ENCODE measurements around the gene ZNF275. TPM values are rescaled to one million over a fixed set of nuclear protein-coding genes. Genes with fewer than 3 reads are reported as not detected.

Gene ZNF275
- total and polyA plus RNA-seq, 10 of the 15 experiments (the other 5 are each of a cell fraction or from before 2014, with no cell fraction given), result 1.3 to 17.4 (median 6.2) TPM

GRCh38 chrX:153338836-153339235, 4.9 kb downstream of the ZNF275 start:
- SMC1A ChIA-PET (ENCODE audit: uncharacterized antibody, unreplicated experiment), result no interaction called here
- no peak overlapping the region for H3K9ac ChIP-seq (ENCODE audit: control insufficient read depth, insufficient read depth, low read length)

More at GRCh38 chrX:153338836-153339235, 4.9 kb downstream of the ZNF275 start:
- ChIA-PET RAD21 (ENCODE audit: unreplicated experiment) (no interaction called here), POLR2A (no interaction called here), CTCF (interaction anchor here (1.0 kb wide), 1 partner anchor 94 kb away, joined by 3 read pairs; no protein-coding TSS in a partner anchor)
- 58% methylated on average over 7 of the region's 7 CpGs for WGBS (ENCODE audit: insufficient coverage, insufficient replicate concordance, low lambda C conversion rate, missing lambda C conversion rate)
- H3K79me2 ChIP-seq (ENCODE audit: control insufficient read depth, insufficient read depth, low read length), result peaks cover 39% of the 10 kb centered on the region
- FAIRE-seq (no peak), DNase-seq (ENCODE audit: low read depth, low spot score) (no peak), ATAC-seq (no peak)
- H2AFZ ChIP-seq (ENCODE audit: control insufficient read depth, low read depth, low read length), result no peak overlapping the region
- no peak for TF ChIP-seq NR2F1 (conservative IDR thresholded peaks at IDR 0.05)
- TF ChIP-seq IKZF2 (IDR thresholded peaks at IDR 0.05), result no peak
- TF ChIP-seq IRF4 (IDR thresholded peaks at IDR 0.05; ENCODE audit: low read depth, low read length), result no peak
- TF ChIP-seq MTA2 (IDR thresholded peaks at IDR 0.05; ENCODE audit: low read depth), result no peak
- no peak for TF ChIP-seq RUNX3 (IDR thresholded peaks at IDR 0.05; ENCODE audit: low read length)
- TF ChIP-seq, protein P1, sequence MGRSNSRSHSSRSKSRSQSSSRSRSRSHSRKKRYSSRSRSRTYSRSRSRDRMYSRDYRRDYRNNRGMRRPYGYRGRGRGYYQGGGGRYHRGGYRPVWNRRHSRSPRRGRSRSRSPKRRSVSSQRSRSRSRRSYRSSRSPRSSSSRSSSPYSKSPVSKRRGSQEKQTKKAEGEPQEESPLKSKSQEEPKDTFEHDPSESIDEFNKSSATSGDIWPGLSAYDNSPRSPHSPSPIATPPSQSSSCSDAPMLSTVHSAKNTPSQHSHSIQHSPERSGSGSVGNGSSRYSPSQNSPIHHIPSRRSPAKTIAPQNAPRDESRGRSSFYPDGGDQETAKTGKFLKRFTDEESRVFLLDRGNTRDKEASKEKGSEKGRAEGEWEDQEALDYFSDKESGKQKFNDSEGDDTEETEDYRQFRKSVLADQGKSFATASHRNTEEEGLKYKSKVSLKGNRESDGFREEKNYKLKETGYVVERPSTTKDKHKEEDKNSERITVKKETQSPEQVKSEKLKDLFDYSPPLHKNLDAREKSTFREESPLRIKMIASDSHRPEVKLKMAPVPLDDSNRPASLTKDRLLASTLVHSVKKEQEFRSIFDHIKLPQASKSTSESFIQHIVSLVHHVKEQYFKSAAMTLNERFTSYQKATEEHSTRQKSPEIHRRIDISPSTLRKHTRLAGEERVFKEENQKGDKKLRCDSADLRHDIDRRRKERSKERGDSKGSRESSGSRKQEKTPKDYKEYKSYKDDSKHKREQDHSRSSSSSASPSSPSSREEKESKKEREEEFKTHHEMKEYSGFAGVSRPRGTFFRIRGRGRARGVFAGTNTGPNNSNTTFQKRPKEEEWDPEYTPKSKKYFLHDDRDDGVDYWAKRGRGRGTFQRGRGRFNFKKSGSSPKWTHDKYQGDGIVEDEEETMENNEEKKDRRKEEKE (IDR thresholded peaks at IDR 0.05), result no peak
- TF ChIP-seq HSF1 (IDR thresholded peaks at IDR 0.05; ENCODE audit: low read depth, low read length), result no peak
- no peak for TF ChIP-seq RAD21 (IDR thresholded peaks at IDR 0.05; ENCODE audit: insufficient read depth, low read depth, low read length)
- no peak for TF ChIP-seq SIX5 (IDR thresholded peaks at IDR 0.05; ENCODE audit: low read depth, low read length, severe bottlenecking)
- TF ChIP-seq MYB (IDR thresholded peaks at IDR 0.05; ENCODE audit: borderline replicate concordance, low read depth, low read length), result no peak
- no peak for TF ChIP-seq POU2F2 (IDR thresholded peaks at IDR 0.05; ENCODE audit: borderline replicate concordance, low read depth, low read length)
- TF ChIP-seq CHD4 (IDR thresholded peaks at IDR 0.05), result no peak
- no peak for TF ChIP-seq NFYB (IDR thresholded peaks at IDR 0.05; ENCODE audit: insufficient read depth, low read depth, low read length)
- no peak for TF ChIP-seq NRF1 (conservative IDR thresholded peaks at IDR 0.05; ENCODE audit: low read depth, low read length)
- no peak for TF ChIP-seq ZSCAN29 (IDR thresholded peaks at IDR 0.05)
- no peak for TF ChIP-seq CTCF (IDR thresholded peaks at IDR 0.05 in 2 of 3, conservative IDR thresholded peaks at IDR 0.05 in 1 of 3; ENCODE audit: control insufficient read depth in 2 of 3, extremely low read depth in 1 of 3, insufficient read depth in 1 of 3, low read depth in 3 of 3, low read length in 3 of 3)
- TF ChIP-seq LARP7 (IDR thresholded peaks at IDR 0.05), result no peak
- no peak for TF ChIP-seq RFX5 (IDR thresholded peaks at IDR 0.05; ENCODE audit: low read depth, low read length)
- H3K27me3 ChIP-seq (replicated peaks in 1 of 2; ENCODE audit: control insufficient read depth in 2 of 2, insufficient read depth in 2 of 2, low read length in 1 of 2), result no peaks in the 10 kb centered on the region
- H3K4me3 ChIP-seq, result no peak overlapping the region
- H3K9me3 ChIP-seq (replicated peaks; ENCODE audit: control insufficient read depth, insufficient read depth, low read length), result no peaks in the 10 kb centered on the region; the same call in 2 of the 3 replicates
- in situ Hi-C loops (cut with MboI) (no loop called here), intact Hi-C loops (cut with micrococcal nuclease; ENCODE audit: unreplicated experiment) (no loop called here)
- H3K36me3 ChIP-seq (ENCODE audit: control insufficient read depth in 2 of 2, insufficient read depth in 2 of 2, low read length in 1 of 2), result no peaks in the 10 kb centered on the region
- H3K4me1 ChIP-seq (ENCODE audit: control insufficient read depth, insufficient read depth, low read length), result peaks cover 6% of the 10 kb centered on the region; the same call in 1 of the 2 replicates
- no peaks in the 10 kb centered on the region for H4K20me1 ChIP-seq (ENCODE audit: control insufficient read depth, insufficient read depth)
- no peak overlapping the region for H3K4me2 ChIP-seq (ENCODE audit: control insufficient read depth, insufficient read depth)
- BruUV-seq (replicated peaks), result no TSS peak
- no peak overlapping the region for H3K27ac ChIP-seq (ENCODE audit: control insufficient read depth, insufficient read depth)
